Stomach (tissue), 9 donors: ENCODE data around the gene PGLYRP2. TPM values are rescaled to one million over a fixed set of nuclear protein-coding genes. Genes with fewer than 3 reads are reported as not detected.
A peak's percentile ranks its signal among the peaks of the same experiment; 100 is the strongest.

ENCODE experiments used
- DNase-seq, 2 donors: peaks; one replicate each; pipeline versions ENCODE4 v3.0.0 to v3.0.0-alpha.2; 2013 to 2019
- H3K27ac ChIP-seq, 5 donors: fragments of 200-600 bp in 4 of 5; sonication (generic) in 4 of 5; one replicate each; pipeline ENCODE4 v1.5.1; 2013 to 2019; ENCODE audit warnings: mild to moderate bottlenecking in 1 of 5, moderate library complexity in 1 of 5
- H3K27me3 ChIP-seq, 3 donors: fragments of 200-600 bp; sonication (generic); one replicate each; pipeline ENCODE4 v1.5.1; 2017 to 2019; ENCODE audit warnings: mixed run types in 1 of 3
- H3K36me3 ChIP-seq, 4 donors: fragments of 200-600 bp; sonication (generic); 1 replicate in 3 of 4; 2 replicates in 1 of 4; pipeline ENCODE4 v1.5.1; 2016 to 2019
- H3K4me1 ChIP-seq, 4 donors: fragments of 200-600 bp; sonication (generic); one replicate each; pipeline ENCODE4 v1.5.1; 2016 to 2019
- H3K4me3 ChIP-seq, 4 donors: fragments of 200-600 bp; sonication (generic) in 3 of 4; one replicate each; pipeline ENCODE4 v1.5.1; 2016 to 2019; ENCODE audit warnings: mild to moderate bottlenecking in 1 of 4
- H3K9me3 ChIP-seq, 4 donors: fragments of 200-600 bp; sonication (generic); one replicate each; pipeline ENCODE4 v1.5.1; 2016 to 2019
- CTCF ChIP-seq, 7 experiments: fragments of 450-650 bp in 4 of 7; fragments of 200-600 bp in 3 of 7; sonication (generic) in 3 of 7; IDR thresholded peaks; one replicate each; pipeline ENCODE4 v1.5.1; 2016 to 2019; ENCODE audit warnings: antibody characterized with exemption in 7 of 7, control low read depth in 2 of 7, mild to moderate bottlenecking in 1 of 7
- EP300 ChIP-seq: sonication (generic); formaldehyde crosslinking; IDR thresholded peaks from one replicate; pipeline ENCODE4 v1.6.1; 2017; ENCODE audit warnings: antibody characterized with exemption
- POLR2A ChIP-seq, 4 donors: fragments of 450-650 bp; IDR thresholded peaks; one replicate each; pipeline ENCODE4 v1.6.1; 2016; ENCODE audit warnings: antibody characterized with exemption in 4 of 4, control low read depth in 2 of 4, mild to moderate bottlenecking in 1 of 4, moderate library complexity in 1 of 4
- POLR2AphosphoS5 ChIP-seq, 3 donors: sonication (generic); formaldehyde crosslinking; IDR thresholded peaks; one replicate each; pipeline ENCODE4 v1.6.1; 2016; ENCODE audit warnings: antibody characterized with exemption in 3 of 3
- WGBS, 5 donors: extraction: QIAGEN DNeasy Blood & Tissue Kit in 3 of 5; methylation state at CpG; one replicate each; pipeline versions ENCODE4 v1.1.5 to v1.1.7; 2013 to 2018; 5-methylcytosine and 5-hydroxymethylcytosine counted together
- intact Hi-C: fragments of 100-400 bp; cut with DNase I; formaldehyde crosslinking; loops from one replicate; pipeline ENCODE4 v1.15.1; 2023; ENCODE audit warnings: low total_unique reads
- polyA plus RNA-seq, 3 donors: library from polyadenylated mRNA; stranded (reverse); fragments of 200-250 nt; gene quantifications; one replicate each; pipeline ENCODE4 v1.2.3, GENCODE V29; 2013
- total RNA-seq, 5 donors: library from RNA; depleted of rRNA; stranded (reverse); fragments of >200 nt; gene quantifications; one replicate each; pipeline versions ENCODE4 v1.1.0 to v1.2.3, GENCODE V29; 2014 to 2016
- donor health status: healthy with polysubstance abuse.
- donor health status: Bipolar disorder and iron deficiency.
- donor health status: healthy.

PGLYRP2 gene
- total and polyA plus RNA-seq, 8 donors, result not detected

- peak; percentile 56 to 88 (median 64) for TF ChIP-seq POLR2AphosphoS5 (IDR thresholded peaks at IDR 0.05)
- TF ChIP-seq POLR2A (IDR thresholded peaks at IDR 0.05), result no peak
- peaks cover 32 to 54% (median 47%) of the 10 kb centered on the region in 4 donors for H3K4me1 ChIP-seq
- H3K36me3 ChIP-seq, result peaks cover 0 to 34% (median 1%) of the 10 kb centered on the region in 4 donors
- H3K27me3 ChIP-seq, result peaks cover 4 to 39% (median 19%) of the 10 kb centered on the region in 3 donors
- peak overlapping the region; percentile 44 to 89 (median 56) for H3K27ac ChIP-seq
- DNase-seq, result peak; percentile 89 to 91
- no peaks in the 10 kb centered on the region for H3K9me3 ChIP-seq
- intact Hi-C loops, result loop anchor here (10.0 kb wide), 1 partner anchor 102 kb away; no protein-coding TSS in a partner anchor
- 12 to 18% (median 15%) methylated on average over 20 to 37 of the region's 37 CpGs for WGBS, 5 donors
- H3K4me3 ChIP-seq, result peak overlapping the region; percentile 45 to 58 (median 51)
Observed at GRCh38 chr19:15452111-15453047, 26.9 kb downstream of the PGLYRP2 start.

DNA sequence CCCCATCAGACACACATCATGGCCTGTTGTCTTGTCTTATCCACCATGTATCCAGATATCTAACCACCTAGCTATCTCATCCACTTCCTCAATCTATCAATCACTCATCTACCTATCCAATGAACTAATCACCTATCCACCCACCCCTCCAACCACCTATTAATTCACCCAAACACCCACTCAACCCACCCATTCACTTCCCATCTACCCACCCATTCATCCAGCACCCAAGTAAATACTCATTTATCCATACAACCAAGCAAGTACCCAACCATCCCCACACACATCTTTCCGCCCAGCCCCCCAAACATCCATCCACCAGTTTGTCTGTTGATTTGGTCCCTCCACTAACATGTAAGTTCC, 28.8 kb downstream of the PGLYRP2 start:
- no peak for TF ChIP-seq CTCF (IDR thresholded peaks at IDR 0.05)
- no peak for TF ChIP-seq EP300
- TF ChIP-seq POLR2AphosphoS5 (IDR thresholded peaks at IDR 0.05), result no peak
- TF ChIP-seq POLR2A (IDR thresholded peaks at IDR 0.05), result no peak
- peaks cover 0 to 20% (median under 1%) of the 10 kb centered on the region in 3 donors for H3K27me3 ChIP-seq

GRCh38 chr19:15449620-15450527, 29.4 kb downstream of the PGLYRP2 start, which contains the start of gene WIZ:
WIZ (minus strand) TSS chr19:15449956; CDS start chr19:15448307, 1,649 bp downstream.
- Histone ChIP-seq H3K27me3 (peaks cover 0 to 14% (median 0%) of the 10 kb centered on the region in 3 donors), H3K36me3 (peaks cover 0 to 27% (median 17%) of the 10 kb centered on the region in 4 donors), H3K4me1 (peaks cover 22 to 42% (median 38%) of the 10 kb centered on the region in 4 donors), H3K27ac (peak within 1 kb of the TSS; percentile 65 to 89 (median 85)), H3K4me3 (peak within 1 kb of the TSS; percentile 69 to 83 (median 74)), H3K9me3 (no peaks in the 10 kb centered on the region)
- DNase-seq, result peak; percentile 88 to 92
- TF ChIP-seq CTCF (IDR thresholded peaks at IDR 0.05) (no peak), POLR2AphosphoS5 (IDR thresholded peaks at IDR 0.05) (peak in 2 of 3 donors; percentile 11 to 54)
- 1 to 8% (median 3%) methylated on average over 17 to 67 of the region's 77 CpGs; no CpG with 5 or more reads in 1 of the 5 donors for WGBS, 5 donors
- intact Hi-C loops, result loop anchor here (10.0 kb wide), 1 partner anchor 105 kb away; no protein-coding TSS in a partner anchor

More for the DNA sequence above, 28.8 kb downstream of the PGLYRP2 start:
- peaks cover 0 to 22% (median 10%) of the 10 kb centered on the region in 4 donors for H3K36me3 ChIP-seq
- no peak overlapping the region for H3K4me3 ChIP-seq
- no peak for DNase-seq
- H3K27ac ChIP-seq, result peak overlapping the region; percentile 55 to 89 (median 84)
- H3K4me1 ChIP-seq, result peaks cover 22 to 42% (median 38%) of the 10 kb centered on the region in 4 donors
- H3K9me3 ChIP-seq, result no peaks in the 10 kb centered on the region
- intact Hi-C loops, result loop anchor here (10.0 kb wide), 1 partner anchor 104 kb away; no protein-coding TSS in a partner anchor
- 88 to 95% (median 93%) methylated on average over 1 of the region's 1 CpG for WGBS, 5 donors

GRCh38 chr19:15448778-15449619, 30.3 kb downstream of the PGLYRP2 start:
- Histone ChIP-seq H3K27me3 (peaks cover 0 to 5% (median 0%) of the 10 kb centered on the region in 3 donors), H3K9me3 (no peaks in the 10 kb centered on the region), H3K4me3 (peak overlapping the region; percentile 69 to 83 (median 74)), H3K36me3 (peaks cover 0 to 36% (median 13%) of the 10 kb centered on the region in 4 donors), H3K27ac (peak overlapping the region; percentile 37 to 89 (median 74)), H3K4me1 (peaks cover 22 to 37% (median 33%) of the 10 kb centered on the region in 4 donors)
- no peak for TF ChIP-seq EP300
- TF ChIP-seq POLR2A (IDR thresholded peaks at IDR 0.05), result no peak
- no peak for TF ChIP-seq CTCF (IDR thresholded peaks at IDR 0.05)
- no peak for TF ChIP-seq POLR2AphosphoS5 (IDR thresholded peaks at IDR 0.05)
- WGBS, 5 donors, result 4 to 10% (median 7%) methylated on average over 16 to 43 of the region's 43 CpGs
- peak in 1 of 2 donors; percentile 51 for DNase-seq
- intact Hi-C loops, result no loop called here
